ENCODE results near the gene PBX3.

The PBX3 gene

DNA sequence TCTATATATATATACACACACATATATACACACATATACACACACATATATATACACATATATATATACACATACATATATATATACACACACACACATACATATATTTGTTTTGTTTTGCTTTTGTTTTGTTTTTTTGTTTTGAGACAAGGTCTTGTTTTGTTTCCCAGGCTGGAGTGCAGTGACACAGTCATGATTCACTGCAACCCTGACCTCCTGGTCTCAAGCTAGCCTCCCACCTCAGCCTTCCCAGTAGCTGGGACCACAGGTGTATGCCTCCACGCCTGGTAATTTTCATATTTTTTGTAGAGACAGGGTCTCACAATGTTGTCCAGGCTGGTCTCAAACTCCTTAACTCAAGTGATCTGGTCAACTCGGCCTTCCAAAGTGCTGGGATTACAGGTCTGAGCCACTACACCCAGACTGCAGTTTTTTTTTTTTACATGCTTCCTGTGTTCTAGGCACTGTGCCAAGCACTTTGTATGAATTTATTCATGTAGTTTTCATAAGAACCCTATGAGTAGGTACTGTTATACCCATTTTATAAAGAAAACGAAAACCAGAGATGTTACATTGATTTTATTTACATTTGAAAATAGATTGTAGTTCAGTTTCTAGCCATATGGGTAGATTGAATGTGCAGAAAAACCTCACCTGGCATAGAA is 120.7 kb downstream of the PBX3 start:
- no peak for DNase-seq (ENCODE audit: low read depth)

DNA sequence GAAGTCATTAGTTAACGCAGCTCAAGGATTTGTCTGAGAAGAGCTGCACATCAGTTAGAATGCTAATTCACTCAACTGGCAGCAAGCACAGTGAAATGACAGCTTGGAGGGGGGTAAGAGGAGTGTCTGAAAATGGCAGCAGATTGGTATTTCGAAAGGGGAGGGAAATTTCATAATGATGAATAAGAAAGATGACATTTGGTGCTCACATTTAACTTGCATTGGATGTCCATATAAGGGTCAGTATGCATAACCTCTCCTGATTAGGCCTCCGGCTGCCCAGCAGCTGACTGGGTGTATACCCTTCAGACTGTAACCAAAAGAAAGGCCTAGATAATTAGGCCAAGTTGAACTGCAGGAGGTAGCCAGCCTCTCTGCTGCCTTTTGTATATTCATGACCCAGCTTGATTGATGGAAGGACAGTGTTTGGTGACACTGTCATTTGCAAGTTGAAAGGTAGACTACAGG is 131.0 kb downstream of the PBX3 start:
- no peak for DNase-seq (ENCODE audit: low read depth)

DNA sequence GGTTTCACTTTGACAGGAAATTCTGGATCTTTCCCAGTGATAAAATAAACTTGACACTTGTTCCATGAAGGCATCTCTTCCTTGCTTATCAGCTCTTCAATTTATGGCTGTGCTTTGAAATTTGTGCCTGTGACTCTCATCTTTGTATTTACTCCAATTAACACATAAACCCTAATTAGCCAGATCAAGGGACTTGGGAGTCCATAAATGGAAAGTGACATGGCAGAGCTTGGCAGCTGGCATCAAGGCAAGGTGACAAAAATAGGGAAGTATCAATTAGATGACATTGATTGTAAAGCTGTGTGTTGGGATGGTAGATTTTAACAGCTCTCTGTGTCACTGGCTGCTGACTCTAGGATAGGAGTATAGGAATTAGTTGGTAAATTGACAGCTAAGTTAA is 133.9 kb downstream of the PBX3 start:
- DNase-seq (ENCODE audit: low read depth): no peak

DNA sequence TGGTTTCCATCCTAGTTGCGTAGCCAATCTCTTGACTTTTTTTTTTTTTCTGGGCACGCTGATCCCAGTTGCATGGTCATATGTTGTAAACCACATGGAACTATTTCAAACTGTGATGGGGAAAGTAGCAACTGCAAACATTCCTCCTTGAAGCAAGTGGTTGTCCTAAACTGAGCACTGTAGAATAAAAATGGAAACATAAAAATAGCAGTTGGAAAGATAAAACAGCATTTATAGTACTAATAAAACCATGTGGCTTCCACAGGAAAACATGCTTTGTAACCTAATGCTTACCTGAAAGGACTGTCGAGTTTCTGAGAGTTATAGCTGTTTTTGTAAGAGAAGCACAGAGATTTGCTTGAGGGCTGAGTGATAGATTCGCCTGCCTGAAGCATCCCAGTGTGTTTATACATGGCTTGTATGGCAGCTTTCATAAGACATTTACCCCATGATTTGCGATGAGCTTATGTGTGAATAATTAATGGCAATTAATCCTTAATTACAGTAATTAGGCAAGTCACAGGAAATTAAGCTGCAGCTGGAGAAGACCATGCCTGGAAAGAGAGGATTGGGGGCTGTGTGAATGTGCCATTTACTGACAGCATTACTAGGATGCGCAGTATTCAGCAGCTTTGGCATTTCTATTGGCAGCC is 136.5 kb downstream of the PBX3 start:
- no peak for DNase-seq (ENCODE audit: low read depth)

DNA sequence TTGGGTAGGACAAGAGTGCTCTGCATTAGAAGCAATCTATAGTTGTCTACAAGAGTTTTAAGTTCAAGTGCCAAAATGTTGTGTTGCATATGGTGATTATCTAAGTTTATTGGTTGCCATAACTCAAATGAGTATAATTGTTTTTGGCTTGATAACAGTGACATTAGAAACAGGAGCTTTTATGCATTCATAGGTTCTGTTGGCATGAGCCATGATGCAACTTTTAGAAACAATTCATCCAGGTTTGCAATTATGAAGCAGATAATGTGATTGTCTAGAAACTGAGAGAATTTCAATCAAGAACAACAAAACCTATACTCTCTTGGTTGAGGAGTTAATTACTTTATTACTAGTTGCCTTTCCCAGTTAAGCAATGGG is 137.0 kb downstream of the PBX3 start:
- DNase-seq (ENCODE audit: low read depth): no peak

DNA sequence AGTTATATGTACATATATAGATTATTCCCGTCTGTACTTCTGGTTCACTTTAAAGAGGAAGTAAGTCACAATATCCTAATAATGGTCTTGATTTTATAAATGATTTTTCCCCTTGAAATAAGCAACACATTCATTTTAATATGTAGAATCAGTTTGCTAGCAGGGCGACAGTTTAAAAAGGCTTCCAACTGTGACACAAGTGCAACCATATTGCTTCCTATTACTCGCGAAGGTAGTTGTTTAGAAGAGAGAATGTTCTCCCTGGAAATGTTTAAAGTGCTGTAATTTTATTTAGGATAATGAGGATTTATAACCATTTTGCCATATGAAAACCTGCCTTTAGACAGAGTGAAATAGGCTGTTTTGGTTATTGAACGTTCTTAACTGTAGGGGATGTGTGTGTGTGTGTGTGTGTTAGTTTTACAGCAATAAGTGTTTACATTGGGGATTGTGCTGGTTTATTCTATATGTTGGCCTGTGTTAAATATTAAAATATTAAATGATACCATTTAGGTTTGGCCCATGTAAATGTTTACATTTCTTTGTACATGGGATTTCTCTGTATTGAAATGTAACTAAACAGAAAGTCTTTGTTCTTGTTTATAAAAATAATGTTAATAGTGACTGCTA is 138.3 kb downstream of the PBX3 start:
- no peak for DNase-seq (ENCODE audit: low read depth)

DNA sequence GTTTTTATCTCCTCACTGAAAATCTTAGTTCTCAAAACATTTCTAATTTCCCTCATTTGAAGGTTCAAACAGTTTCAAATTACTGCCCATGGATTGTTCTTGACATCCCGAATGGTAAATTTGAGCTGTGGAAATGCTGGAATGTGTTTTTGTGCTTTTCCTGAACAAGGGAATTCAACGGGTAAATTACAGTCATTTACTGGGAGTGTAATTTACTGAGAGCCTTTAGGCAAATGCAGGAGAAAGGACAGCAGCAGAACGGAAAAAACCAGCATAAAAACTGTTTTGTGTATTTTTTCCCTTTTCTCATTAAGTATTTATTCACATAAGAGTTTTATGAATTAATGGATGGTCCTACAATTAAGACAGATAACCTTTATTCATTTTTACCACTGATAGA is 139.2 kb downstream of the PBX3 start:
- DNase-seq (ENCODE audit: low read depth): no peak

DNA sequence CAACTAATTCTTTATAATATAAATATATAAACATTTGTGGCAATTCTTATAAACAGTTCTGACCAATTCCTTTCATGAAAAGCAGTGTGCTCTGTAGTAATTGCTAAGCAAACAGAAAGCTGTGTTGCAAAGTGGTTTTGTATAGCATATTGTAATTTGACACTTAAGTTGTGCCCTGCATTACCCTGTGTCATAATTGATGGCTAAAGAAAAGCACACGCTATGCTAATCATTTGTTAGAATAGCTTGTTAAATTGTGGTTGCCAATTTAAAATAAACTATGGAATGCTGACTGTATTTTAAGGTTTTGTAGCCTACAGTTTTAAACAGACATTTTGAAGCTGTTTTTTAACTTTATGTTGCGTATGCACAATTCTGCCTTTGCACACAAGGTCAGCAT is 140.0 kb downstream of the PBX3 start:
- DNase-seq (ENCODE audit: low read depth): no peak

DNA sequence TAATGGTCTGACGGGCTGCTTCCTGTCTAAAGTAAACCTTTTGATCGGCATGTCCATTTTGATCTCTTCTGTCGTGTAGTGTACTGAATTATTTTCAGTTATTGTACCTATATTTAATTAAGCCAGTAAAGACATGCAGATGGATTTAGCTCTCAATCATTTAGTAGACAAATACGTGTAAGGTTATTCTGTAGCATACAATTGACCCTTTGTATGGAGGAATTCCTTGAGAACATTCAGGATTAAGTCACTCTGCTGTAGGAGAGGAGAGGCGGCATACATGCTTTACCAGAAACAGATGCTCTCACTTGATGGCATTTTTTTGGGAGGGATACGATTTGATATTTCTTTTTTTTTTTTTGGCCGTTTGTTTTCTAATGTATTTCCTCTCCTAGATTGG is 141.0 kb downstream of the PBX3 start:
- no peak for DNase-seq (ENCODE audit: low read depth)

DNA sequence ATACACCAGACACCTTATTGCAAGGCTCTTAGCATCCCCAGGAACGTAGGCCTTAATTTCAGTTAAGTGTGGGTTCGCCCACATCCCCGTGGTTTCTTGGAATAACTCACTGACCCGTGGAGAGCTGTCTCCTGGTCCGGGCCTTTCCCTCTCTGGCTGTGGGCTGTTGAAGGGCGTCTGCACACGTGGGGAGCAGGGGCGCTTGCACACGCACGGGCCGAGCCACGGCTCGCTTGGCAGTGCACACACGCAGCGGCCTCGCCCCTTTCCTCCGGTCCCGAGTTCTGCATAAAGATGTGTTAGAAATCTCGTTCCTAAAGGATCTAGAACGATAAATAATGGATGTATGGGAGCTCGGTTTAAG is 141.9 kb downstream of the PBX3 start:
- DNase-seq (ENCODE audit: low read depth): no peak

DNA sequence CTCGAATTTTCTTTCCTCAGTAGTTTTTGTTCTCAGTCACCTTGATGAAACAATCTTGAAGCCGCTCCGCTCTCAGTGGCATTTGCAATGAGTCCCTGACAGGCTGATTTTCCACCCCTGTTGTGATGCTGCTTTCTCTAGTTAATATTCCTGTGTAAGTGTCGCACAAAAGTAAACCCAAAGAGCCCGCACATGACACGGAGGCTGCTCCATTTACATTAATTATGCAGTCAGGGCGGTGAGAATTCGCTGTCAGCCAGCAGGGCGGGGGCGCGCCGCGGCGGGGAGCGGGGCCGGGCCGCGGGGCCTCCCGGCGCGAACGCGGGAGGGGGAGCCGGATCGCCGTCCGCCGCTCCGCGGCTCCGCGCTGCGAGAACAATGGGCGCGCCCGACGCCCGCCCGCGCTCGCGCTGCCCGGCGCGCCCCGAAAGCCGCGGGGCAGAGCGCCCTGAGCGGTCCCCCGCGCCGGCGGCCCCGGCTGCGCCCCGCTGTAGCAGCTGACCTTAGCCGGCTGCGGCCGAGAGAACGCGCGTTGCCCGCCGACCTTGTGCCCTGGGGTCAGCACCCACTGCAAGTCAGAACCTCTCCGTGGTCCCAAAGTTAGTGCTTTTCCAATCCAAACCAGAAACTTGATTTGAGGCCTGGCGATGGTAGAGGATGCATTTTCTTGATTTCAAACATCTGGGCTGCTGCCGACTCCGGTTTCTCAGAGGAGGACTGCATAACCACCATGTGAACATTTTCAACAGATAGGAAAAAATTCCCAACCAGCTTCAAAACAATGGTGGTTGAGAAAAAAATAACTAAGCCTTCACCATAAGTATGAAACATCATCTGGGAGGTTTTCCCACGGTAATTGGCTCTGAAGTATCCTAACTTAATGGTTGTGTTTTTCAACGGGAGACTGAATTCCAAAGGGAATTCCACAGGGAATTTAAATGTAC is 142.6 kb downstream of the PBX3 start:
- peak; percentile 28 for DNase-seq (ENCODE audit: low read depth)

DNA sequence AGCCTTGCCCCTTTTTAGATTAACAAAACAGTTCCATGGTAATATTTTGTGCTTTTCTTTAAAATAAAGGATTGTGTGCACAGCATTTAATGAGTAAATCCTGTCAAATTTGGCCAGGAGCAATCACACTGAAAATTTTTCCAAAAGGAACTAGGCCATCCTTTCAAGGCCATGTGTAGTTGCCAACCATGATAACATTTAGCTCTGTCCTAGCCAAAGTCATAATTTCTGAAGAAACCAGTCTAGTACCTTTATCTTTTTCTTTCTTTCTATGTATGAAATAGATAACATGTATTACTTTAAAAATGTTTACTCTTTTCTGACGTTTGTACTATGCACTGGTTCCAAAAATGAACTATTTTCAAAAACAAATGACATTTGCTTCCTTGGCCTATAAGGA is 143.7 kb downstream of the PBX3 start:
- no peak for DNase-seq (ENCODE audit: low read depth)

DNA sequence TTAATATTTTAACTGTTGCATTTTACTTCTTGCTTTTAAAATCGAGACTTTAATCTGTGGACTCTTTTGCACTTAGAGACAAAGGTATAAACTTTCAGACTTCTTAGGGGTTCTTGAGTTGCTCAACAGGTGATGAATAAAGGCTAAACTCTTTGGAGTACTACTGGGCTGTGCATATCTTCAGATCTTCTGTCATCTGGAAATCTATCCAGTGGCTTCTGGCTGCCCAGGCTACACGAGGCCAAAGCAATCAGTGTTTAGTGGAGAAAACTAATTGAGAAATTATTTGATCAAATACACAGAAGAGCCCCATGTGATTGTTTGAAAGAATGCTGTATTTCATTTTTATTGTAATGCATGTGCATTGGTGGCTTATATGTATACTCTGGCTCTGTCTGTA is 146.1 kb downstream of the PBX3 start:
- DNase-seq (ENCODE audit: low read depth): no peak

DNA sequence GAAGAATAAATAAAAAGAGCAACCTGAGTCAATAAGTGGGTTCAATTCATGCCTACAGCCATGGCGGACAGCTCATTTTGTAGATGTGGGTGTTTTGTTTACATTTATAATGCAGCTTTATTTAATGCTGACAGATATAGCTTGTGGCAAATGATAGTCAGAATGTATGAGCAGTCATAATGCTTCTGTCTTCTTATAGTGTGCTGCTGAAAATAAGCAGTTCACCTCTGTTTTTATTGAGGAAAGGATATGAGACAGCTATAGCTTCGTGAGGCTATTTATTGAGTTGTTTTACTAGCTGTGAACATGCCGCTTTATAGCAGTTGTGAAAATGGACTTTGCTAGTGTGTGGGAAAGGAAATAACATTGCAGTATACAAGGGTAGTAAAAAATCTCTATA is 147.4 kb downstream of the PBX3 start:
- DNase-seq (ENCODE audit: low read depth): no peak

DNA sequence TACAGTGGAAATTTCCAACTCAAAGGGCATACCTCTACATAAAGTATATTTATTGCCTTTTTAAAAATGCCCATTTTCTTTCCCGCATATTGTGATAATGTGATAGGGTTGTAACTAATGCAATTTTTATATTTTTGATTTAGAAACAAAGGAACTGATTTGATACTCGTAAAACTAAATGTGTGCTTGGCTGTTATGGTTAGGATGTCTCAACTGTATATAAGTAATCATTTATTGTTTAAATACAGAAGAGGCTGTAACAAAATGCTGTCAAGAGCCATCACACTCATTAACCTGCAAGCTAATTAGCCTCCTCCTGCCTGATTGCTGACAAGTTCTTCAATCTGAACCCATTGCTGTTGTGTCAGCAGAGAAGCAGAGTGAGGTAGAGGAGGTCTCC is 149.2 kb downstream of the PBX3 start:
- no peak for DNase-seq (ENCODE audit: low read depth)

DNA sequence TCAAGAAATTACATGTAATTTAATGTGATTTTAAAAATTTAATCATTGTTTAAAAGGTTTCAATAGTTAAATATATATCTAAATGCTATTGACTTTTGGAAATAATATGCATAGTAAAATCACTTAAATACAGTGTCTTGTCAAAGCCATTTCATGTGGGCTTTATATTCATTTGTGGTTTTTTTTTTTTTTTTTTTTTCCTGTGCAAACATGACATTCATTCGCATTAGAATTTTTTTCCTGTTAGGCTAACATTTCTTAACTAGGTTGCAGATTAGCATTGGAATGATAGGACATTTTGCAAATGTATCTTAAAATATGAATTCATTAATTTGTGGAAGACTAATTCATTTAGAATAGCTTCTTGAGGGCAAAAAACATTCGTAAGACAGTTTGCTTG is 149.8 kb downstream of the PBX3 start:
- no peak for DNase-seq (ENCODE audit: low read depth)

DNA sequence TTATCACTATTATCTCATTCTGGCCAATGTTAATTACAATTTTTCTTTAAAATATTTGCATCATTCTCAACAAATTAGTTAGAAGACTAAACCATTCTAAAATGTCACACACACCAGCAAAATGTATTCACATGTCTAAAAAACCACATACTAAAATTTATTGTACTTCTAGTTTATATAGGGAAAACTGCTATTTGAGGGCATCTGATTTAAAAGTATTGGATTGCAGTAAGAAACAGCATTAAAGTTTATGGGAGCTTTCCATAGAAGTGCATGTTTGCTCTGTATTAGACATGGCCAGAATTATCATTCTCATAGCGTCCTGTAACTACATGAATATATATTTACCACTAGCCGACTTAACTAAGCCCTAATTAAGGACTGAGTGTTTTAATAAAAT is 150.3 kb downstream of the PBX3 start:
- no peak for DNase-seq (ENCODE audit: low read depth)

DNA sequence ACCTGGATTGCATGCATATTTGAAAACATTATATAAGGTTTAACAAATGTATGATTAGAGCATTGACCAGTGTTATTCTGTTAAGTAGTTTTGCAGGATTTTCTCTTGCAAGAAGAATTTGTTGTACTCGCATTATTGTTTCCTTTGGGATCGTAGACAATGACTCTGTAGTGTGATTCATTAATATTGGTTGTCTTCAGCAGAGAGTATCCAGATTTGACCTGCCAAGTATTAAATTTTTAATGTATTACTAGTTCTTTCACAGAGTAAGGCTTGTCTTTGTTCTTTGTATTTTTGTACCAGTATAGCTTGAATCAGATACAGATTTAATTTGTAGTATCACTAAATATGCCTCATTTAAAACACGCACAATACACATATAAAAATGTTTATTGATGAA is 155.0 kb downstream of the PBX3 start:
- DNase-seq (ENCODE audit: low read depth): no peak

DNA sequence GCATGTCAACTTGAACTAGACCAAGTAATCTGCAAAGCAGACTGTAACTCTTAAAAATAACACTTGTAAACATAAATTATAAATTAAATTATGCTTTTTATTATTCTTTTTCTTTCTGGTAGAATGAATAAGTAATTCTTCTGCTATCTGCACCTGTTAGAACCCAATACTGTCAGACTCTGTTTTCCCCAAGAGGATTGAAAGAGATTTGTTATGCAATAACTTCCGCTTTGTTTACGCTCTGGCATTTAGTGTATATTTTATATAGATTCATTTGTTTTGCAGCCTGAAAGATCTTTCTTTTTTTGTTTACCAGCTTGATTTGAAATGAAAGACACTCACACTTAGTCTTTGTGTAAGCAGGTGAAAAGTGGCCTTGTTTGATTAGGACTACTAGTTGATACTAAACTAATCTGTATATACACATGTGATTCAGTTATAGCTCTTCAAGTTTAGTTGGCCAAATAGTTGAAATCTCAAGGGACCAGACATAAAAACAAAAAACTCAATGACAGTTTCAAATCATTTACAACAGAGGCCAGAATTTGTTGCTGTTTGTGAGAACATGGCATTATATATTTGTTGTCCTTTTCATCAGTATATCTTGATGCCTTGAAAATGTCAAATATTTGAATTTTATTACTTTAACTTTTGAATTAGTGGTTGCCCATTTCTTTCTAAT is 155.8 kb downstream of the PBX3 start:
- DNase-seq (ENCODE audit: low read depth): no peak

DNA sequence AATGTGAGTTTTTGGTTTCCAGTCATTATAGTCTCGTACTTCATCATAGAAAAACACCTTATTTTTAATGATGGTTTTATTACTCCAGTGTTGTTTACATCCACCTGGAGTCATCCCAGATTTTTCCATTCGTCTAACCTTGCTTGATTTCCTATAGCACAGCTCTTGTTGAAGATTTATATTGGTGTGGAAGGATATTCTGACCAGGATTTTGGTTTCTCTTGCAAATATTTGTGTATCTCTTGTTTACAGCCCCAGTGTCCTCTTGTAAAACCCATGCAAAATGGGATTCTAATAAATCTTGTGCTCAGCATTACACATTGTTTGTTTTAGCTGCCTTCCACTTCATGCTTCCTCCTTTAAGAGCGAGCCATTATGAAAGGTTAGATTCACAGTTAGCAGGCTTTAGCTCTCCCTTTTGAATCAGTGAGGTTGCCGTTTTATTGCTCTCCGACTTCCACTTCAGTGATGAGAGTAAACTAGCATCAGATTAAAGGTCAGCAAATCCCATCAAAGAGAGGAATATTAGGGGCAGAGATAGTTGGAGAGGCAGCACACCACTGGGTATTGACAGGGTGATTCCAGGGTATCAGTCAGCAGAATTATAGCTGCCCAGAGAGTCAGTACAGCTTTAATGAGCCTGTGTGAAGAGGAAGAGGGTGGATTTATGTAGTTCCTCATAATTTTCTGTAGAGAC is 157.1 kb downstream of the PBX3 start:
- no peak for DNase-seq (ENCODE audit: low read depth)

DNA sequence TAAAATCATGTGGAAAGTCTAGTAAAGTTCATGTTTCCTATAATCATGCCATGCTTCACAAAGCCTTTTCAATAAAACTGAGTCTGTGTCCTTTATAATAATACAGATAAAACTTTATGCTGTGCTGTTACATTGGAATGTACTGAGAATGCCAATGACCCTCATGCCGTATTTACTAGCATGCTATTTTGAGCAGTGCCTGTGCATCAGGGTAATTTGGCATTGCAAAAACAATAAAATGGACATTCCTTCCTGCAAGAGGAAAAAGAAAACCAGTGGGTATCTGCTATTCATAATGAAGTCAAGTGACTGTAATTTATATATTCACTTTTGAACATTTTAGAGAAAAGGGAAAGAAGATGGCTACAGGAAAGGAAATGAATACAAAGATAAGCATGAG is 159.0 kb downstream of the PBX3 start:
- DNase-seq (ENCODE audit: low read depth): peak; percentile 57
